Body of pancreas (tissue), 4 donors: ENCODE results near the gene SPARCL1.

ENCODE experiments used
- CTCF ChIP-seq, 7 experiments: fragments of 450-650 bp in 4 of 7; fragments of 200-600 bp in 3 of 7; sonication (generic) in 3 of 7; IDR thresholded peaks; one replicate each; pipeline ENCODE4 v1.5.1; 2016 to 2019; ENCODE audit warnings: antibody characterized with exemption in 7 of 7
- POLR2A ChIP-seq, 3 donors: fragments of 450-650 bp; IDR thresholded peaks; one replicate each; pipeline ENCODE4 v1.6.1; 2016; ENCODE audit warnings: antibody characterized with exemption in 3 of 3, mild to moderate bottlenecking in 2 of 3

DNA sequence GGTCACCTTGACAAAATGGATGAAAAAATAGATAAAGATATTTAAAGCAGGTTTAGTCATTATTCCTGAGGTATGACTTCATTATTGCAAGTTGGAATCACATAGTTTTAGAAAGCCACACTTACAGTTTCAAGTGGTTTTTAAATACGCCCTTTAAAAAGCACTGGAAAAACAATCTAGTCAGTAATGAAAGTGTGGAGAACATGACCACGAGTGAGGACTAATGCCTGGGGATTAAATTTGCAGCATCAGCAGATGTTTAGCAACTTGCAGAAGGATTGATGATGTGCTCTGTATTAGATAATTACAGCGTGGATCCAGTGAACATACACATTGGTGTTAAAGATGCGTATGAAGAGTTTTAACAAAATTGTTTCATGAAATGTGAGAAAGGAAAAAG is 5.9 kb downstream of the SPARCL1 start:
- TF ChIP-seq CTCF (IDR thresholded peaks at IDR 0.05) (no peak), POLR2A (IDR thresholded peaks at IDR 0.05) (no peak)
